HG02870 (cell line): Measurements from ENCODE around the gene OPRM1.

Experiments
- ATAC-seq: cut with Tn5 transposase; IDR thresholded peaks from one replicate; pipeline ENCODE4 v1.9.1; 2021; ENCODE audit warnings: mild to moderate bottlenecking, moderate library complexity; ENCODE audit not compliant: unreplicated experiment

The OPRM1 gene

DNA sequence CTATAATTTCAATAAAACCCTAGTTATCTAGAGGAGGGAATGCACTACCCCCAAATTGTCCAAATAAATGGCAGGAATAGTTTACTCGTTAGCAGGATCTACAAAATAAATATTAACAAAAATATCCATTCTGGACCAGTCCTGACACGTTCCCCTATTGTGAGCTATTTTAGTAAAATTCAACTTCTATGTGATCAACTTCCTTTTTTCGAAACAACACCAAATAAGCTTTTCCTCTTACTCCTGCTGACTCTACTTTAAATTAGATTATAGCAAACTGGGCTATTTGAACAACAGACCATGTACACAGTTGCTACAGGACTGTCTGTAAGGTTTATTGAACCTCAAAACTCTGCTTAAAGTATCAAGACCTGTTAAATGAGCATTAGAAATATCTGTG is 163.3 kb downstream of the OPRM1 start:
- no peak for ATAC-seq

DNA sequence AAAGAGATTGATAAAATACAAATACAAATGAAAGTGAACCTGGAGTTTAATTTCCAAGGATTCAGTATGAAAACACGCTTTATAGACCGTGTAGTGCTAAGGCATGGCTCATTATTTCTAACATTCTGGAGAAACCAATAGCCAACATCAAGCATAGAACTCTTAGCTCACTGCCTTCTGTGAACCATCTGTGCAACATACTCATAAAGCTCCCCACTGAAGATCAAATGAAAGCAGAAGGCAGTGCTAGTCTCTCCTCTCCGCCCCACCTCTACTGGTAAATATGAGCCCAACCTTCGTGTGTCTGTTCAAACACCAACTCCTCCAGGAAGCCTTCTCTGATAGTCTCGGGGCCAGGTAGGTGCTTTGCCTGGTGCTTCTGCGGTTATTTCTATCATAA is 163.9 kb downstream of the OPRM1 start:
- ATAC-seq, result no peak

- no peak for ATAC-seq
Observed at GRCh38 chr6:154206141-154206540, 167.1 kb downstream of the OPRM1 start.

GRCh38 chr6:154206996-154207395 is 168.0 kb downstream of the OPRM1 start:
- no peak for ATAC-seq

DNA sequence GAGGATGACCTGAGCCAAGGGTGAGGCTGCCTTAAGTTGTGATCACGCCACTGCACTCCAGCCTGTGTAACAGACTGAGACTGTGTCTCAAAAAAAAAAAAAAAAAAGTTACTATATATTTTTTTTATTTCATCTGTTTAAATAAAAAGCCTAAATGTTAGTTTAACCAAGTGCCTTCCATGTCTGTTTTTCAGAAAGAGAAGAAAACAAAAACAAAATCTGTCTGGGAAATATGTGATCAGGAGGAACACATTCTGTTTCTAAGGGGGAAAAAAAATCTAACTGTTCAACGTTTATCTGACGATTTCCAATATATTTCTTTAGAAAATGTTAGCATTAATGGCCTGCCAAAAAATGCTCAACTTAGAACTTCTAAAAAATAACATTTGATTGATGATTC is 170.5 kb downstream of the OPRM1 start:
- ATAC-seq, result no peak

- ATAC-seq, result no peak
Observed at GRCh38 chr6:154210678-154211077, 171.6 kb downstream of the OPRM1 start.

DNA sequence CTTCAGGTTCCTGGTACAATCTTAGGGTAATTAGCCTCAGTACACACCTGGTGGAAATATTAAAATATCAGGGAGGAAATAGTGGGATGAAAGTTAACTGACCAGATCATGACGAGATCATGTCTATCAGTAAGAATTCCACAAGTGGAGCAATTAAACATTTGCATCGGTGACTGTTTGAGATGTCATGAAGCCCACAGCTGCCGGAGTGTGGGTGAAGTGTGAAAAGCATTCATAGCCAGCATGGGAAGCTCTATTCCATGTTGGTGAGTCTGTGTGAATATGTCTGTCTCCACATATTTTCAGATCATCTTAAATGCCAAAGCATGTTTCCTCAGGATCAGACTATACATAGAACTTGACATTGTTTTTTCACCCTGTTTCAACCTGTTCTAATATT is 174.7 kb downstream of the OPRM1 start:
- no peak for ATAC-seq

DNA sequence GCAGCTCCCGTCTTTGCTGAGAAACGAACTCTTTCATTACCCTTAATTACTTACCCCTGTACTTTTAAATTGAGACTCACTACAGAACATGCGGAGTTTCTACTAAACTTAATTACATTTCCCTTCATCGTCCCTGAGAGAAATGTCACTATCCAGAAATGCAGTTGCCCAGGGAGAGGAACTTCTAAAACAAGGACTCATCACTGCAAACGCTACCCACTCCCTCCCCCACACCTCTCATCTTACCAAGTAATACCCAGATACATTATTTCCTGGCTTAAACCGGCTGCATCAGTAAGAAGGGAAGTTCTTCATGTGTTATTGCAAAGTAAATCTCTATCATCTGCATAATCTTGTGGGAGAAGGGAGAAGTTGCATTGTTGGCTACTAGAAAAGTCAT is 179.3 kb downstream of the OPRM1 start:
- ATAC-seq, result no peak

DNA sequence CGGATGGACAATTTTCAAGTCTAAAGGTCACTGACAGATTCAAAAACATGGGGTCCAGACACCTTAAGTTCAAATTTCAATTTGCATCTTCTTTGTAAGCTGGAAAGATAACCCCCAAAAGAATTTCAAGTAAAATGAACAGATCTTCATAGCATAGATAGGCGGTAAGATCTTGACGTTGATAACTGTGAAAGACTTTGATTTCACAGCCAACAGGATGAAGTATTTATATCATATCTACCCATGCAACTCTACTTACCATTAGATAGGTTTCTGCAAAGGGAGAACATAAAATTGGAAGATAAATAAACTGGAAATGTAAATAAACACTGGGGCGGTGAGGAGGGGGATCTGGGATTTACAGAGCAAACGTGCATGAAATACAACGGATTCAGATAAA is 179.7 kb downstream of the OPRM1 start:
- ATAC-seq, result no peak

DNA sequence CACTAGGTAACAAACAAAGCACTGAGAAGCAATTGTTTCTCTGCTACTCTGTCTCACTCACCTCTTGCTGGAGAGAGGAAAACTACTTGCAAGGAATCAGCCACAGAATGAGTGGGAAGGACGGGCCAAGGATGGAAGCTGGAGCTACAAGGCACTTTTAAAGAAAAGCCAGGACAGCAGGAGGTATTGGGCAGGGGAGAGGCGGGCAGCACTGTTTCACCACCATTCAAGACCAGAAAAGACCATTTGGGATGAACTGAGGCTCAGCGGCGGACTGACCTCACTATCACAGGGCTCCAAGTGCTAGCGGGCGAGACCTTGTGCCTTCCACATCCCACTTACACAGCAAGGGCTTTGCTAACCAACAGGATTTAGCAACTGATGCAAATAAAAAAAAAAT is 180.2 kb downstream of the OPRM1 start:
- no peak for ATAC-seq

DNA sequence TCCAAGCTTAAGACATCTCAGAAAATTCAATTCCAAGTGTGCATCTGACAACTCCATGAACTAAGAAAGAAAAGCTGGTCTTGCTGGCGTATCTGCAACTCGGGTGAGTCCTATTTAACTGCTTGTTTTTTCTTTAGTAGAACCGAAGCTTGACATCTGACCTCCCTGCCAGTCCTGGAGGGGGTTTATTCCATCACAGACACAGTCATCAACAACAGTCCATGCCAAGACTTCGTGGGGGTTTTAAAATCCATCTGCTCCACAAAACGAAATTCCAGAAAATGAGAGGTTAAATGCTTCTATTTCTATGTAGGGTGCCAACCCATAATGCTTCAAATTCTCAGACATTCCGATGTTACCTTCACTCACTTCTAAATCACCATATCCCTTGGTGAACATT is 183.7 kb downstream of the OPRM1 start:
- ATAC-seq, result no peak

- ATAC-seq, result no peak
Observed at GRCh38 chr6:154223296-154223695, 184.3 kb downstream of the OPRM1 start.

DNA sequence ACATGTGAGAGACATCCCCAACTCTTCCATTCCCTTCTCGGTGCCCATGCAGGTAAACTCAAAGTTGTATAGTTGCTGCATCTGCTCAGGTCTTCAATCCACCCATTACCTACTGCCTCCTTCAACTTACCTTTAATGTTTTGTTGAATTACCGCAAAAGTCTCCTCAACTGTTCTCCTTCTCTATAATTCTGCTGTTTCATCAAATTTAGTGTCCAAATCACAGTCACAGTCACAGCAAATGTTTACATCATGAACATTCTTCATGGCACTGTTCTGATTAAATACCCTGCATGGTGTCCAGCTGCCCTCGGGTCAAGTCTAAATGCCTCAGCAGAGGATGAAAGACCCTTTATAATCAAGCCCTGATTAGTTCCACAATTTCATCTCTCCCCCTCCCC is 187.4 kb downstream of the OPRM1 start:
- no peak for ATAC-seq

GRCh38 chr6:154227862-154228520 is 189.0 kb downstream of the OPRM1 start:
- no peak for ATAC-seq

- no peak for ATAC-seq
Observed at GRCh38 chr6:154228521-154228905, 189.5 kb downstream of the OPRM1 start.

DNA sequence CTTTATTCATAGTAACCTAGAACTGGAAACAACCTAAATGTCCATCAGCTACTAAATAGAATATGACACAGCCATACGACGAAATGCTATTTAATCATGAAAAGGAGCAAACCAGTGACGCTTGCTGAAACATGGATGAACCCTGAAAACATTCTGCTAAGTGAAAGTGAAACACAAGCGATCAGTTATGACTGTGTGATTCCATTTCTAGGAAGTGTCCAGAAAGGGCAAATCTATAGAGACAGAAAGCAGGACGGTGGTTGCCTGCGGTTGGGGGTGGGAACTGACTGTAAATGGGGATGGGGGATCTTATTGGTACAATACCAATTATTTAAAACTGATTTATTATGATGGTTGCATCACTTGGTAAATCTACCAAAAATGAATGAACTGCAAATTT is 190.7 kb downstream of the OPRM1 start:
- ATAC-seq, result peak; percentile 80

DNA sequence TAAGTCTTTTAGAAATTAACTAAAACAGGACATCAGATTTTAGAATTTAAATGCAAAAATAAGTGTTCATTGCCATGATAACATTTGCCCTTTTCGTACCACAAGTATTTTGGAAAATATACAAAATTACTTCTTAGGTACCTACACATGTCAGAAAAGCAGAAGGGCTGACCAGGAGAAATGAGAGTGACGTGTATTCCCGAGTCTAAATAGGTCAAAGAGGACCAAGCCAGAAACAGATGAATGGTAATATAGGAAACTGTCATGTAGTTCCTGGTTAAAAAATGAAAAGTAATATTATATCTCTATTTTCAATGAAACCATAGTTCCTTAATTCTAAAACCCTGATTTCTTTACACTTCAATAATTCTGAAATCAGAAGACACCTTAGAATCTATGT is 191.4 kb downstream of the OPRM1 start:
- no peak for ATAC-seq

GRCh38 chr6:154230910-154231595 is 192.0 kb downstream of the OPRM1 start:
- ATAC-seq, result no peak

DNA sequence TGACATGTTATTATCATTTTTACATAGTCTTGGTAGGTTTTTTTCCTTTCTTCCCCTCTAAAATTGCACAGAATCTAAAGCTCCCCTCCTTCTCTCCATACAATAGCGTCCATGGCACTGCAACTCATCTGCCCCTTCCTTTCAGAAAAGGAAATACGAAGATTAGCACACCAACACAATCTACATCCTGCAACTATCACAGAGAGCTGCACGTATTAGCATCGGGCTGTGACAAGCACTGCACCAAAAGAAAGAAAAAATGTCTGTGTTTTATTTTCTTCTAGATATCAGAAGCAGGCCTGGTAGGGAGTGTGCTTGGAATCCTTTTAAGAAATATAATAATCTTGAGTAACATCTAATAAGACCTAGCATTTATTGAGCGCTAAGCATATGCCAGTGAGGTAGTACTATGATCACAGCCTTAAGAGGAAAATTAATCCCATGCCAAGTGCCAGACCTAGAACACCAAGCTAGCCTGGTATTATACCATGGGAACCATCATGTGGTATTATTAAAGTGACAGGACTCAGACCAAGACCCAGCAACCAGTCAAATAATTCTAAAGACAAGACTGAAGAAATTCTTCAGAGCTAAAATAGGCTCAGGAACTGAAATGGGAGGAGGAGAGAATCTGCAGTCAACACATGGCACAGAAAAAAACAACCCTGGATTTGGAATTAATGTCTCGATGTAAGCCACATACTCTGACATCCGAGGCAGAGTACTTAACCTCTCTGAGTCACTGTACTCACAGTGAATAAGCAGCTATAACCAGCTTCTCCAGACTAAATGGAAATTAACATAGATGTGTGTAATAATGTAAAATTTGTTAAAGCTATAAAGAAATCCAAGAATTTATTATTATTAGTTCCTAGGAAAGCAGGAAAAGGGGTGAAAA is 193.2 kb downstream of the OPRM1 start:
- ATAC-seq, result no peak

GRCh38 chr6:154233383-154233782 is 194.3 kb downstream of the OPRM1 start:
- no peak for ATAC-seq

DNA sequence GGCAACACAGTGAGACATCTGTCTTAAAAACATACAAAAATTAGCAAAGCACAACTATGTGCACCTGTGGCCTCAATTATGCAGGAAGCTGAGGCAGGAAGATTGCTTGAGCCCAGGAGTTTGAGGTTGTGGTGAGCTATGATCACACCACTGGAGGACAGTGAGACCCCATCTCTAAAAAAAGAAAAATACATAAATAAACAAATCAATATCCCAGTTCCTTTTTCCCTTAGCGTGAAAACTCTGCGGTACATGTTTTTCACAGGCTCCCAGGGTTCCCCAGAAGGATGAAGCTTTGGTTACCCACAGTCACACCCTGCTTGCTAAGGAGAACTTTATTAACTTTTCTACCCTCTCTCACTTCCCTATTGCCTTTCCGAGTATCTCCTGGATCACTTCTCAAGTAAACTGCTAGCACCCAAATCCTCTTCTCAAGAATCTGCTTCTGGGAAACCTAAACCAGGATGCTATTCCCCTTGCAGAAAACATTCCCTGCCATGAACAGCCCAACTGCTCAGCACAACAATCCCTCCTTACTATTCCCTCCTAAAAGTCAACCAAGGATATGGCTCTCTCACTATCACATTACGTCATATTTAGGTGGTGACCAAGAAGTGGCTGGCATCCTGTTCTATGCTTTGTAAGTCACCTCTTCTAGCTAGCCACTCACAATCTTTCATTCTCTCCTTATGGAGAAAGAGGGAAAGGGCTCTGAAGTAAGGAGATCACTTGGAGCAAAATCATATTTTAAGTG is 195.2 kb downstream of the OPRM1 start:
- peak; percentile 41 for ATAC-seq
